Measurements from ENCODE around the gene CARD14.
A peak's percentile ranks its signal among the peaks of the same experiment; 100 is the strongest.
"Not testable (repeated sequence)": the region's sequence is repeated elsewhere in the genome, so short reads cannot be mapped to it uniquely, and the experiment has no call there.

The CARD14 gene

DNA sequence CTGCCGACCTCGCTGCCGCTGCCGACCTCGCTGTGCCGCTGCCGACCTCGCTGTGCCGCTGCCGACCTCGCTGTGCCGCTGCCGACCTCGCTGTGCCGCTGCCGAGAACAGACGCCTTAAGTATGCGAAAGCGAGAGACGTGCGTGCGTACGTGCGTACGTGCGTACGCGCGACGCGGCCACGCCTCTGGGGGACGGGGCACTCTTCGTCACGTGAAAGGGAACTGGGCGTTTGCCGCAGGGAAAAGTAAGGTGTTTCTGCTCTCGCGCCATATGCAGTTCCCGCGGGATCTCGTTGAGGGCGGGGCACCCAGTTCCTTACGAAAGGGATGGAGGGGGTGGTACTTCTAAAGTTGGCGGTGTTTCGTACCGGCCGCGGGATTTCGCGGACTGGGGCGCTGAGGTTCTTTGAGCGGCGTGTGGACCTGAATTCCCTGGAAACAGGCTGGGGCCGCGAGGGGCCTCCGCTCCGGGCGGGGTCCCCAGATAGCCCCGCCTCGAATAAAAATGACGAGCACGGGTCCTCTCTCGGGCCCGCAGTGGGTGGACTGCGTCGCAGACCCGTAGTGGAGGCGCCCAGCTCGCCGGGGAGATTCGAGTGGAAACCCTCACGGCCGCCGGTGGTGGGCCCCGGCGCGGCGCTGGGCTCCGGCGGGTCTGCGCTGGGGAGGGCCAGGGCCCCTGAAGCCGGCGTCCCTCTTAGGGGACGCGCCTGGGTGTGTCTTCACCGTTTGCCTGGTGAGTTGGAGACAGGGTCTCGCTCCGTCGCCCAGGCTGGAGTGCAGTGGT, 22.6 kb upstream of the CARD14 start, which contains the start of gene EIF4A3:
TSS of gene EIF4A3 (minus strand) at position 94 of the 788 bp plus-strand sequence. CDS start 167 bp downstream, outside the sequence.
- DNase-seq (ENCODE audit: low read depth, low spot score): peak; percentile 99

DNA sequence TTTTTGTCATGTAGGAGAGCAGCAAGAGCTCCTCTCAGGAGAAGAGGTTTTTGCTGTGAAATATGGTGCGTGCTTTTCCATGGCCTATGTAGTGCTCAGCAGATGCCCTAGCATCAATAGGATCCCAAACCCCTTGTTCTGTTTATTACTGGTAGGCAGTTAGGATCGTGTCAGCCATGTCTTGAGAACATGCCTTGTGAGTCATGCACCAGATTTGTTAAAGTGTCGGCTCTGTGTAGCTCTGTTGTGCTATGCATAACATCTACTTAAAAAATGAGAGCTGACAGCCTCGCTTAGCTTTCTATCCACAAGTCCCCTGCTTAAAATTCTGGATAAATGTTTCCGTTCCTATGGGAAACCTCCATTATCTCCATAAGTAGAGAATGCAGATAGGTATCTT, 18.5 kb upstream of the CARD14 start:
- DNase-seq (ENCODE audit: low read depth, low spot score): no peak

DNA sequence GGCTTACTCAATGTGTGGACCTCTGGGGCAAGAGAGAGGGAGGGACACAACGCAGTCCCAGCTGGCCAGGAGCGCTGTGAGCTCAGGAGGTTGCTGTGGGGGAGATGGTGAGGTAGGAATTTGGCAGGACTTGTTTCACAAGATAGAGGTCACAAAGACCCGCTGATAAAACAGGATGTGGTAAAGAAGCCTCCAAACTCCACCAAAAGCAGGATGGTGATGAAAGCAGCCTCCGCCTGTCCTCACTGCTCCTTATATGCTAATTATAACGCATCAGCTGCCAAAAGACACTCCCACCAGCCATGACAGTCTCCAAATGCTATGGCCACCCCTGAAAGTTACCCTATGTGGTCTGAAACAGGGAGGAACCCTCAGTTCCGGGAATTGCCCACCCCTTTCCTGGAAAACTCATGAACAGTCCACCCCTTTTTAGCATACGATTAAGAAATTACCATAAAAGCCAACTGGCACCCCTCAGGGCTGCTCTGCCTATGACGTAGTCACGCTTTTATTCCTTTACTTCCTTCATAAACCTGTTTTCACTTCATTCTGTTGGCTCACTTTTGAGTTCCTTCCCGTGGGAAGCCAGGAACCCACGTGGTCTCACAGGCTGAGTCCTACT, 17.6 kb upstream of the CARD14 start:
- DNase-seq (ENCODE audit: low read depth, low spot score): no peak

DNA sequence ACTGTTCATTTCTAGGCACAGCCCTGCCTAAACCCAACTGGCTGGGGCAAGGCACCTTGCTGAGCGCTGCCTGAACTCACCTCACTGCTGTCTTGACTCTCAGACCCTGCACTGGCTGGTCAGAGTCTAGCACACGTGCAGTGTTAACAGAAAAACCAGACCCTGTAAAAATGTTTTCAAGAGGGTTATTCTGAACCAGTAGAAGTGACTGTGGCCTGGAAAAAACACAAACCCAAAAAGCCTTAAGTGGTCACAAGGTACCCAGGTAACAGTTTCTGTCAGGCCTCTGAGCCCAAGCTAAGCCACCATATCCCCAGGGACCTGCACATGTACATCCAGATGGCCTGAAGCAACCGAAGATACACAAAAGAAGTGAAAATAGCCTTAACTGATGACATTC, 16.8 kb upstream of the CARD14 start:
- no peak for DNase-seq (ENCODE audit: low read depth, low spot score)

DNA sequence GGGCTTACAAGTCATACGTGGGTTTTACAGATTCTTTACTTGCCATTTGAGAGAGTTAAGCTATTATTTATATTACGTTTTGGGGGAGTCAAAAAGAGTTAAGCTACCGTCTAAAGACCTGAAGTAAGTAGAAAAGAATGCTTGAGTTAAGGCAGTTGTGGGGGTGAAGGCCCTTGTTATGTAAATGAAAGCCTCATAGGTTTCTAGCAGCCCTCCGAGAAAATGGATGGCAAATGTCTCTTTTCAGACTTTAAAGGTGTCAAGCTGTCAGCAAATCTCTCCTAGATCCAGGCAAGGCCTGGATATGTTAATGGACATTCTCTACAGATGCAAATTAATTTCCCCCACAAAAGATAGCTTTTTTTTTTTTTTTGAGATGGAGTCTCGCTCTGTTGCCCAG, 15.7 kb upstream of the CARD14 start:
- DNase-seq (ENCODE audit: low read depth, low spot score): no peak

DNA sequence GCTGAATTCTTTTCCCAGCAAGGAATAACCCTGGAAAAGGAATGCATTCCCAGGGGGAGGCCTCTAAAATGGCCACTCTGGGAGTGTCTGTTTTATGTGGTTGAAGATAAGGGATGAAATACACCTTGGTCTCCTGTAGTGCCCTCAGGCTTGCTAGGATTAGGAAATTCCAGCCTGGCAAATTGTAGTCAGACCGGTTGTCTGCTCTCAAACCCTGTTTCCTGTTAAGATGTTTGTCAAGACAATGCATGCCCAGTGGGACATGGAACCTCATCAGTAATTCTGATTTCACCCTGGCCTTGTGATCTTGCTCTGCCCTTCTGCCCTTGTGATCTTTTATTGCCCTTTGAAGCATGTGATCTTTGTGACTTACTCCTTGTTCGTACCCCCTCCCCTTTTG, 14.2 kb upstream of the CARD14 start:
- not testable (repeated sequence) for DNase-seq (ENCODE audit: low read depth, low spot score)

DNA sequence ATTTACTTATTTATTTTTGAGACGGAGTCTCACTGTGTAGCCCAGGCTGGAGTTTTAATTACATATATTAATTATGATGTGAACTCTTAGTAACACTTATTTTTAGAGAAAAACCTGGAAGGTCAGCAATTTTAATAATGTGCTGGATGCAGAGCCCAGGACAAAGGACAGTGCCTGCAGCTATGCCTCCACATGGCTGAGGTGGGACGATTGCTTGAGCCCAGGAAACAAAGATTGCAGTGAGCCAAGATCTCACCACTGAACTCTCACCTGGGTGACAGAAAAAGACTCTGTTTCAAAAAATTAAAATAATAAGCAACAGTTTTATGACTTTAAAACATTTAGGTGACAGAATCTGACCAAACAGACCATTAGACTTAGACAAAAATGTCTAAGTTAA, 11.0 kb upstream of the CARD14 start:
- no peak for DNase-seq (ENCODE audit: low read depth, low spot score)

DNA sequence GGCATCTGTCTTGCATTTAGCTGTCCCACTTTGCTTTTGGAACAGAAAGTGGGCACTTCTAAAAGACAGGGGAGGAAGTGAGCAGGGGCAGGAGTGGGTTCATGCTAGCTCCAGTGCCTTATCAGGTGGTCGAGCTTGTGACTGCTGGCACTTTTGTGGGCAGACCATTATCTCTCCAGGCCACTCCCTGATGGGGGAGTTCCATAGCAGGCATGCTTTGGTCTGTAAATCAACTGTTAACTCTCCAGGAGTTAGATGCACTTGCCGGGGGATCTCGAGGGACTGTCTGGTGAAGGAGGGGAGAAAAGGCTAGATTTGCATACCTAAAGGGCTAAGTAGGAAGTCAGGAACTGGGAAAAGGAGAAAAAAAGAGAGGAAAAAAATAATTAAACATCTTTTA, 9.3 kb upstream of the CARD14 start:
- DNase-seq (ENCODE audit: low read depth, low spot score): no peak

DNA sequence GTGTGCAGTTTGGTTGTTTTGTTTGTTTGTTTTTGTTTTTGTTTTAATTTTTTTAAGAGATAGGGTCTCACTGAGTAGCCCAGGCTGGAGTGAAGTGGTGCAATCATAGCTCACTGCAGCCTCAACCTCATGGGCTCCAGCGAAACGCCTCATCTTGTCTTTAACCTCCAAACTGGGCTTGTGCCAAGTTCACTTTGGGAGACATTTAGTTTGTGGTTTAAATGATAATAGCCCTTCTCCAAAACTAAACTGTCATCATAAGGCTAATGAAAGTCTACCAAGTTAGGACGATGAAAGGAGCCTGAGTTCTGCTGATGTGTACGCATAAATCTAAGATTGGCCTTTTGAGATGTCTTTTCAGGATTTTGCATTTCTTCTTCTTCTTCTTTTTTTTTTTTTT, 6.5 kb upstream of the CARD14 start:
- DNase-seq (ENCODE audit: low read depth, low spot score): no peak

DNA sequence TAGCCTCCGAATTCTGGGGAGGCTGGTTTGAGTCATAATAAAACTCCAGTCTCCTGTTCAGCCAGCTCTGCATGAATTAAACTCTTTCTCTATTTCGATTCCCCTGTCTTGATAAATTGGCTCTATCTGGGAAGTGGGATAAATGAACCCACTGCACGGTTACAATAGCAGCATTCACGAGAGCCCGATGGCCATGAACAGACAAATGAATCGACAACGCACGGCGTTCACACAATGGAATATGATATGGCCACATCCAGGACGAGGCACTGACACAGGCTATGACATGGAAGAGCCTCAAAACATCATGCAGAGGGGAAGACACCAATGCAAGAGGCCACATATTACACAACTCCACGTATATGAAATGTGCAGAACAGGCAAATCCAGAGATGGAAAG, 5.6 kb upstream of the CARD14 start:
- no peak for DNase-seq (ENCODE audit: low read depth, low spot score)

DNA sequence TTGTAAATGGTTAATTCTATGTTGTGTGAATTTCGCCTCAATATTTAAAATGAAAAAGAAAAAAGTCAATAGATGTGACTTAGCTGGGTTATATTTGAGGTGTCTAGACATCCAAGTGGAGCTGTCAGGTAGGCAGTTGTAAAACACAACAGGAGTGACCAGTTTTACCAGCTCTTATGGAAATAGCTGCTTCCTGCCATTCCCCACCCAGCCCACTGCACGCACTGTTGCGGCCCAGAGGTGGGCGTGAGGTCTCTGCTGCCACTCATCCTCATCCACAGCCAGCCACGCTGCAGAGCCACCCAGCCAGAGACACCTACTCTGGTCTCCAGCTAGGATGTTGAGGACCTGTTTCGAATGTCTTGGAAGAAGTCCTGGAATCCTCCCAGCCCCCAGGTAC, 3.4 kb upstream of the CARD14 start:
- no peak for DNase-seq (ENCODE audit: low read depth, low spot score)

DNA sequence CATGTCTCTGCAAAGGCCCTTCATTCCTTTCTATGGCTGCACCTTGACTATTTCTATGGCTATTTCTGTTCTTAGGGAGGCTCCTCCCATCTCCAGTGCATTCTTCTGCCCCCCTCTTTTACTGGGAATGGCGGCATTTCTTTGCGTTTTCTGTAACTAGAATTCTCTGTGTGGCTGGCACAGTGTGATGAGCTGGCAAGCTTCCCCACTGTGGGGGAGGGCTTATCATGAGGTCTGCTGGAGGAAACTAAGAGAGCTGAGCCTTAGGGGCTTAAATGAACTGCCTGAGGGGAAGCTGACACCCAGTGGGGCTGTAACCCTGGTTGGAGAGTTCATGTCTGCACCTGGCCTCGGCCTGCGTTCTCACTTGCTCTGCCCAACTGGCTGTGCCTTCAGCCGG, 1.5 kb upstream of the CARD14 start:
- DNase-seq (ENCODE audit: low read depth, low spot score): no peak

DNA sequence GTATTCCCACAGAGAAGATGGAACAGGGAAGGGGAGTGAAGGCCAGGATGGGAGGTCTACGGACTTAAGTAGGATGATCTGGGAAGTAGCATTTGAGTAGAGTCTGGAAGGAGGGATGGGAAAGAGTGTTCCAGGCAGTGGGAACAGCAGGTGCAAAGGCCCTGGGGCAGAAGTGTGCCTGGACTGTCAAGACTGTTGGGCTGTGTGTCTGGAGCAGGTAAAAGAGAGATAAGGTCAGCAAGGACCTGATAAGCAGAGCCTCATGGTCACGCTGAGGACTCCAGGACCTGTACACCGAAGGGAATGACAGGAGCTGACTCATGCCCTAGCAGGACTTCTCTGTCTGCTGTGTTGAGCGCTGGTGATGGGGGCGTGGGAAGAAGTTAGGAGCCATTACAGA, 723 bp upstream of the CARD14 start:
- no peak for DNase-seq (ENCODE audit: low read depth, low spot score)

DNA sequence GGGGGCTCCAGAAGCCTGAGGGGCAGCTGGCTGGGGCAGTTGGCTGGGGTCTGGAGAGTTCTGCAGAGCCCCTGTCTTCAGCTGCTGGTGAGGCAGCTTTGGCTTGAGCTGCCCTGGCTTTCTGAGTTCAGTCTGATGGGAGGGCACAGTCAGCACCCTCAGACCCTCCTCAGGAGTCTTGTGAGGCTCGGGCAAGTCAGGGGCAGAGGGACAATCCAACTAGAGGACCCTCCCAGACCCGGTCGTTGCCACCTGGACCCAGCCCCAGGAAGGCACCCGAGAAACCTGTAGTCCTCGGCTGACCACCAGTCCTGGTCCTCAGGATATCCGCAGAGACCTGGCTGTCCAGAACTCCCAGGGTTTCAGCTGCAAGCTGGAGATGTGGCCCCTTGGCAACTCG, 1.9 kb downstream of the CARD14 start:
- DNase-seq (ENCODE audit: low read depth, low spot score): no peak

DNA sequence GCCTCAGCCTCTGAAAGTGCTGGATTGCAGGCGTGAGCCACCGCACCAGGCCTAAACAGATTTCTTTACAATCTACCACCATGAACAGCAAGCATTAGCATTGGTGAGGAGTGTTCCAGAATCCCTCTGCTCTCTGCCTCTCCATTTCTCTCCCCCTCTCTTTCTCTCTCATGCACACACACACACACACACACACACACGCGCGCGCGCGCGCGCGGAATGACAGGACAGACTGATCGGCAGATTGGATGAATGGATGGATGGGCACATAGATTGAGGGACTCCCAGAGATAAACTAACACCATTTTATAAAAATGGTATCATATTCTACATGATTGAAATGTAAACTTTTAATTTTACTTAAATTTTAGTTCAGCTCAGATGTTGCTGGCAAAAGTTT, 3.3 kb downstream of the CARD14 start:
- DNase-seq (ENCODE audit: low read depth, low spot score): no peak

DNA sequence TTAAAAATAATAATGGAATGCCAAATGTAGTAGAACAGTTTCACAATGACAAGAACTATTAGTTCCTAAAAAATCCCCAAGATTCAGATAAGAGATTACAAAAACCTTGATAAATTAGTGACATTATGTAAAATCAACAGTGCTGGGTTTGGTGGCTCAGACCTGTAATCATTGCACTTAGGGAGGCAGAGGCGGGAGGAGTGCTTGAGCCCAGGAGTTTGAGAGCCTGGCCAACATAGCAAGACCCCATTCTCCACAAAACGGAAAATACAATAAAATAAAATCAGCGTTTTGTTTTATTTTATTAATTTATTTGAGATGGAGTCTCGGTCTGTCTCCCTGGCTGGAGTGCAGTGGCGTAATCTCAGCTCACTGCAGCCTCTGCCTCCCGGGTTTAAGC, 4.1 kb downstream of the CARD14 start:
- DNase-seq (ENCODE audit: low read depth, low spot score): no peak

DNA sequence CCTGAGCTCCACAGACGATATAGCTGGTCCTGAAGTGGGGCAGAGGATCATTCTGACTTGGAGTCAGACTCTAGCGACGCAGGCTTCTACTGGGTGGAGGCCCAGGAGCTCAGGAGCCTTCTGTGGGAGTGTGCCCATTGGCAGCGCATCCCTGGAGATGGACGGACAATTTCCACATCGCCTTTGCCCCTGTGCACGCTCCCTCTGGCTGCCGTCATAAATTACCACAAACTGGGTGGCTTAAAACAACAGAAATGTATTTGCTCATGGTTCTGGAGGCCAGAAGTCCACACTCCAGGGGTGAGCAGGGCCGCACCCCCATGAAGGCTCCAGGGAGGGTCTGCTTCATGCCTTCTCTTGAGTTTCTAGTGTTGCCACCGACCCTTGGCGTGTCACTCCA, 6.9 kb downstream of the CARD14 start:
- no peak for DNase-seq (ENCODE audit: low read depth, low spot score)

DNA sequence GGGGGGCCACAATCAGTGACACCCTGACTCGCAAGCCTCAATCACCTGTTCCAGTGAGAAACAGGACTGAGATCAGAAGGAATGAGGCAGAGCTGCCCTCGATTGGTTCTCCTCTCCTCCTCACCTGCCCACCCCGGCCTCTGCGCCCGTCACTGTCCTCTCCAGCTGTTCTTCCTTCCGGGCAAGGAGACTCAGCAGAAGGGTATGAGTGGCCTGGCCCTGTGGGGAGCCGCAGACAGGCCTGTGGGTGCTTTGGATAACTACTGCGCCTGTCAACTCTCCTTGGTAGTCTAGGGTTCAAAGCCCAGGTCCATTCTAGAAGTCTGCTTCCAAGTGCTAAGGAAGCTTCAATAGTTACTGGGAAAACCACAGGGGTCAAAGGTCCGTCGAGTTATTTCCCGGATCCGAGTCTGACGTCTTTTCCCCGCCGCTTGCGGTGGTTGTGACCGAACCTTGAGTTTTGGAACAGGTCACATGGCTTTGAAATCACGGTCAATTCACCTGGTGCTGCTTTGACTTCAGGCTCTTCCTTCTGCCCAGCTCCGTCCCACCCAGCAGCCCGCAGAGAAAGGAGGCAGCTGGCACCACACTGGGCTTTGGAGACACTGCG, 8.3 kb downstream of the CARD14 start:
- no peak for DNase-seq (ENCODE audit: low read depth, low spot score)

DNA sequence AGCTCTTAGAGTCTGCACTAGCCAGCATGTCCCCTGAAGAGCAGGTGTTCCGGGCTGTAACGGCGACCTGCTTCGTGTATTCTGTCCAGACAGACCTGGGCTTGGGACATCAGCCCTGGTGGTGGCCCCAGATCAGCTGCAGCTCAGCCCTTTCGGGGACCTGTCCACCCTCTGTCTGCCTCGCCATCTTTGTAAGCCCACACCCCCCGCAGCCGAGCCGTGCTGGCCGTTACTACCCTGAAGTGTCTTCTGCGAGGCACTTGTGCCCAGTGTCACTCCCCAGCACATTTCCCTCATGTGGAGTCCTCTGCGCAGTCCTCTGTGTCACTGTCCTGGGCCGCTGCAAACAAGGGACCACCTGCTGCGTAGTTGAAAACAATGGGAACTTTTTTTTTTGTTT, 10.4 kb downstream of the CARD14 start:
- DNase-seq (ENCODE audit: low read depth, low spot score): no peak

DNA sequence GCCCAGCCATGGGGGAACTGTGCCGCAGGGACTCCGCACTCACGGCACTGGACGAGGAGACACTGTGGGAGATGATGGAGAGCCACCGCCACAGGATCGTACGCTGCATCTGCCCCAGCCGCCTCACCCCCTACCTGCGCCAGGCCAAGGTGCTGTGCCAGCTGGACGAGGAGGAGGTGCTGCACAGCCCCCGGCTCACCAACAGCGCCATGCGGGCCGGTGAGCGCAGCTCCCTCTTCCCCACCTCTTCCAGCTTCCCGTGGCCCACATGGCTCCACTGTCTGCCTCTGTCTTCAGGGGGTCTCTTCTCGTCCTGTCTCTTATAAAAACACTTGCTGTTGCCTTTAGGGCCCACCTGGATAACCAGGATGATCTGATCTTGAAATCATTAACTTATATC, 11.6 kb downstream of the CARD14 start:
- no peak for DNase-seq (ENCODE audit: low read depth, low spot score)

DNA sequence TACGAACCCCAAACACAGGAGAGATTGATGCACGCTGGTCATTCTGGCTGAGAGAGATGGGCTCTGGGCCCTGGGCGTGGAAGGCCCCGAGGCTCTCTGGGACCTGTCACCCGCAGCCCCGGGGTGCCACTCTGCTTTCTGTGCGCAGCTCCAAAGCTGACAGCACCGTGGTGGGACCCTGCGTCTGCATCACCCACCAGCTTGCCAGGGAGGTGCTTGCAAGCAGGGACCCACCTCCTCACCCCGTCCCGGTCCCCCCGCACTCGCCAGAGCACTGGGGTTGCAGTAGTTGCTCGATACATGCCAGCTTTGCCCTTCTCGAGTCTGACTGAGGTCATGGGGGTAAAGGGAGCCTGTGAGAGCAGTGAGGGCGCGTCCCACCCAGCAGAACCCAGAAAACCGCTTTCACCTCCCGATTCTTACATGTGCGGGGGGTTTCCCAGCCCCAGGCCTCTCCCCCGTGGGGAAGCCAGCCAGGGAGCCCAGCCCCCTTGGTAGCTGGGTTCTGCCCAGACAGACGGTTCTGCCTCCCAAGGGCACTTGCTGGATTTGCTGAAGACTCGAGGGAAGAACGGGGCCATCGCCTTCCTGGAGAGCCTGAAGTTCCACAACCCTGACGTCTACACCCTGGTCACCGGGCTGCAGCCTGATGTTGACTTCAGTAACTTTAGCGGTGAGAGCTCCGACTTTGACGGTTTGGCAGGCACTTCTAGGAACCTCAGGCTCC, 12.5 kb downstream of the CARD14 start:
- no peak for DNase-seq (ENCODE audit: low read depth, low spot score)

DNA sequence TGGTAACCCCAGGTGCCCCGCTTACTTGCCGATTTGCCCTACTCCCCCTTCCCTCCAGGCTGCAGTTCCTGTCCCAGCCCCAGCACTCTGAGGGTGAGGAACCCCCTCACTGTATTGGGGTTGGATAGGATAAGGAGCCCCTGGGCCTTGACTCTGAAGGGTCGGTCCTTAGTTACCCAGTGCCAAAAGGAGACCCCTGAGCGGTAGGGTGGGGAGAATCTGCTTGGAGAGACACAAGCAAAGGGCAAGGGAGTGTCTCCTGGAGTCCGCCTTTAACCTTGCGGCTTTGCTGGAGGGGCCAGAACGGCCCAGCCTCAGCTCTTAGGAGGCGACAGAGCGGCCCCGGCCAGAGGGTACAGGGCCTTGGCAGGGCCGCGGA, 13.0 kb downstream of the CARD14 start:
- DNase-seq (ENCODE audit: low read depth, low spot score): no peak

Data from smooth muscle cell of the brain vasculature (primary cell).